Stimulated activated CD4-positive, alpha-beta T cell treated with anti-CD3 and anti-CD28 coated beads, Interleukin-1b, Interleukin-23, amount 100 ng/mL, for 48 hours (primary cell): ENCODE measurements around the gene MMP21.

Experiments used
- DNase-seq: peaks from one replicate; pipeline ENCODE4 v3.0.0-alpha.2; 2020

The MMP21 gene

DNA sequence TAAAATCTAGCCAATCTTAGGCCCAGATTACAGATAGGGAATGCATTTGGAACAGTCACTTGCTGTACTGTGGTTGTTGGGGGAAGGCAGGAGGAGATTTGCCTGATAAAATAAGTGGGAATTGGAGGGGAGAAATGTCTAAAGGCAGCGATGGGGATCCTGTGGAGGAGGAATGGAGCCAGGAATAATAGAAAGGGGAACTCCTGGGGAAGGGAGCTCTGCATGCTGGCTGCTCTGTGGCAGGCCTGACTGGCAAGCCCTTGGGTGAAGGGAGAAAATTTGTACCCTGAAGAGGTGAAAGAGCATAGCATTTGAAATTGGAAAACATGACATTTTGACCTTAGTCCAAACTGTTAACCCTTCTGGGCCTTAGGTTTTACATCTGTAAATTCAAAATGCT lies 13.7 kb downstream of the MMP21 start:
- DNase-seq = no peak

DNA sequence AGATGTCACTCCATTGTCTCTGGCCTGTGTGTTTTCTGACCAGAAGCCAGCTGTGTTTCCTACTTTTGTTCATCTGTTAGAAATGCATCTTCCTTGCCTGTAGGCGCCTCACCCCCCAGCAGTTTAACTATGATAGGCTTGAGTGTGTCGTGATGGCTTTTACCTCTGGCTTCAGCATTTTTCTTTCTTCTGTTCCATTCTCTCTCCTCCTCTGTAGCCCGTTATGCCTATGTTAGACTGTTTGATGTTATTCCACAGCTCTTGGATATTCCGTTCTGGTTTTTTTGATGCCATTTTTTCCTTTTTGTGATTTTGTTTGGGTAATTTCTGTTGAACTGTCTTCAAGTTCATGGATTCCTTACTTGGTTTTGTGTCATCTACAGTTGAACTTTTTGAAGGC lies 17.9 kb downstream of the MMP21 start:
- DNase-seq = no peak

DNA sequence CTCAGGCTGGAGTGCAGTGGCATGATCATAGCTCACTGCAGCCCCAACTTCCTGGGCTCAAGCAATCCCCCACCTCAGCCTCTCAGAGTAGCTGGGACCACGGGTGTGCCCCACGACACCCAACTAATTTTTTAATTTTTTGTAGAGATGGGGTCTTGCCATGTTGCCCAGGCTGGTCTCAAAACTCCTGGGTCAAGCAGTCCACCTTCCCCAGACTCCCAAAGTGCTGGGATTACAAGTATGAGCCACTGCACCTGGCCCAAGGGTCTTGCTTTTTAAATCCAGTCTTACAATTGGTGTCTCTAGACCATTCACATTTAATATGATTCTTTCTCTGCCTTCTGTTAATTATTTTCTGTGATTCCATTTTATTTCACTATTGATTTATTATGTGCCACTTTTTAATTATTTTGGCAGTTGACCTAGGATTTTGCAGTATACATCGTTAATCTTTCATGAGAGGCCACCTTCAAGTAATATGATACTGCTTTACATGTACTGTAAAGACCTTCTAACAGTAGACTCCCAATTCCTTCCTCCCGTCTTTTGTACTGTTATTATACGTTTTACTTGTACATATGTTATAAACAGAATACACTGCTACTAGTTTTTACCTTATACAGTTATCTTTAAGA lies 18.7 kb downstream of the MMP21 start:
- no peak for DNase-seq

DNA sequence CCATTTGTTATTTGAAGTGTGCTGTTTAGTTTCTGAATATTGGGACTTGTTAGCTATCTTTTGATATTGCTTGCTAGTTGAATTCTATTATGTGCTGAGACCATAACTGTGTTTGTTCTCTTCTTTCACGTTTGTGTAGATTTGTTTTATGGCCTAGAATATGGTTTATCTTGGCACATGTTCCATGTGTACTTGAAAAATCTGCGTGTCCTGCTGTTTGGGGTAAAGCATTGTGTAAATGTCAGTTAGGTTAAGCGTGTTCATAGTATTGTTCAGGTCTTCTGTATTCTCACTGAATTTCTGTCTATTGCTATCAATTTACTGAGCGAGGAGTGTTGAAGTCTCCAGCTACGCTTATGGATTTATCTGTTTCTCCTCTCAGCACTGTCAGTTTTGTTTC lies 19.4 kb downstream of the MMP21 start:
- DNase-seq = no peak

DNA sequence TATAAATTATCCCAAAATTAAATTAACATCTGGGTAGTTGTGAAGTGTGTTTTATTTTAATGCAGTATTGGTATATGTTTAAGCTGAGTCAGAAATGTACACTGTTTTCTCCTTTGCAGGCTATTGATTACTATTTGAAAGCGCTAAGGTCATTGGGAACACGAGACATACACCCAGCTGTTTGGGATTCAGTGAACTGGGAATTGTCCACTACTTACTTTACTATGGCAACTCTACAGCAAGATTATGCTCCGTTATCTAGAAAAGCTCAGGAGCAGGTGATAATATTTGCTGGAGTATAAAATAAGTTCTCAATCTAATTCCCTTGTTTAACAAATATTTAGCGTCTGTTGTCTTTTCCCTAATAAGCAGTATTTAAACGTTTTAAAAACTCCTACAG lies 28.2 kb downstream of the MMP21 start:
- DNase-seq = no peak

DNA sequence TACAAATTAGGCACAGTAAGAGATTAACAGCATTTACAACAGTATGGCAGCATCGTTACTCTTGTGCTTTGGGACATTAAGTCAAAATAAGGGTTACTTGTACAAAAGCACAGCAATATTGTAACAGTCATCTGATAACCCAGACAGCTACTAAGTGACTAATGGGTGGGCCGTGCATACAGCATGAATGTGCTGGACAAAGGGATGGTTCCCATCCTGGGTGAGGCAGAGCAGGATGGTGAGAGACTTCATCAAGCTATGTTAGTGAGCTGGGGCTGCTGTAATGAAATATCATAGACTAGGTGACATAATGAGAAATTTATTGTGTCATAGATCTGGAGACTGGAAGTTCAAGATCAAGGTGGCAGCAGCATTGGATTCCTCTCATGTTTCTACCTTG lies 30.7 kb downstream of the MMP21 start:
- no peak for DNase-seq

DNA sequence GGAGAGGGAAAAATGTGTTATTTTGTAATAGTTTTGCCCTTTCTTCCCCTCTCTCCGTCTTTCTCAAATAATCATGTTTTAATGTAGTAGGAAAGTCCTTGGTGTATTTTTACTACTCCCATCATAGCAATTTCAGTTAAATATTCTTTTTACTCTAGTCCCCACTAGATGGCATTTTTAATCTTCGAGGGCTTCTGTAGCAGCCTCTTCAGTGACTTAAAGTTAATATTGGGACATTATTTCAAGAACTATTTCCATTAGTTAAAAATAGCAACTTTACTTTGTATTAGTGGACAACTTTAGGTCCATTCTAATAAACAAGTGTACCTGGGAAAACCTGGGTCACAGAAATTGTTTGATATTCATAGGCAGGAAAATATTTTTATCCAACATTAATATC lies 33.2 kb downstream of the MMP21 start:
- no peak for DNase-seq

DNA sequence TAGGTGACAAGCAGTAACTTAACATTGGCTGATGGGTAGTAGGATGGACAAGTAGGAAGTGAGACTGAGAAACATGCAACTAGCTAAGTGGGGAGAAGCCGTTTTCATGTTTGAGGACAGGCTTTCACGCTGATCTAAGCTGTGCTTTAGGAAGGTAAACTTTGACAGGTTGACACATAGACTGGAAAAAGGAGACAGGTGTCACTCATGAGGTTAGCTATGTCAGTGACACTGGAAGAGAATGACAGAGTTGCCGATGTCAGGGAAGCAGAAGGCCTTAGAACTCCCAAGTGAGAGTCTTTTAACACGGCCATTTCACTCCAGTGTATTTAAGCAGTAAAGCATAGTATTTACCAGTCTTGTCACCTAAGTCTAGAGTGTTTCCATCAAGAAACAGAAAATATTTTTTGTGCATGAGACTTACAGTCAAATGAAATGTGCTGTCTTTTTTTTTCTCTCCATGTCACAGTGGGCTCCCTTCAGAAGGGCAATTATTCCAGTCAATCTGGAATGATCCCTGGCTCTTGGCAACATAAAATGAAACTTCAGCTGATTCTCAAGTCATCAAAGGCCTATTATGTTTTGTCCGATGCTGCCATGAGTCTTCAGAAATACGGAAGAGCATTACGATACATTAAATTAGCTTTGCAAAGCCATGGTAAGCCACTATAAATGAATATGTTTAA lies 35.5 kb downstream of the MMP21 start:
- no peak for DNase-seq

DNA sequence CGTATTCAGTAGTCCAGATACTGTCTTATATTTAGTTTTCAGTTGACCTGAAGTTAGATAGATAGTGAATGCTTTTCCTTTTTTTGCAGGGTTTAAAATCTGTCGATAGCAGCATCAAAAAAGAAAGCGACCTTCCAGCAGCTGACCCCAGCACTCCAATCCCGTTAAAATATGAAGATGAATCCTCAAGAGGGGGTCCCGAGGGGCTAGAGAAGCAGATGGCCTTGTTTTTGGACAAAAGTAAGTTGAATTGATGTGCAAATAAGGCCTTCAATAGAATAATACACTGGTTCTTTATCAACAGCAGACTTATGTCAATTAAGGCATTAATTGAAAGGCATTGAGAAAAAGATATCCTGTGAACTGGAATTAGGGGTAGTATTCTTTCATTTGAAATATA lies 37.4 kb downstream of the MMP21 start:
- DNase-seq = no peak

DNA sequence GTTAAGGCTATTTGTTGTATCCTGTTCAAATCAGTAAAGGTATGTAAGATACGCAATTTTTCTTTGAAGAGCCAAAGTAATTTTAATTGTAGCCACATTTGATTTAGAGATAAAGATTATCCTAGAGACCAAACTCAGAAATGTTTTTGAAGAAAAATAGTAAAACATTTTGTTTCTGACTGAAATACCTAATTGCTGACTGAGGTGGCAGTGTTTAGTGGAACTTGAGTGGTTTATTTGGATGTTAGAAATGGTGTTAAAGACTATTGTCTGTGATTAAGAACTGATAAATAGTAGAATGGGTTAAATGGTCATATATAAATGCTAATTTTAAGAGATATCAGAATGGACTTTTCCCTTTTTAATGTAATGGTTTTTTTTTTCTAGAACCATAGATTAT lies 40.8 kb downstream of the MMP21 start:
- DNase-seq = no peak

DNA sequence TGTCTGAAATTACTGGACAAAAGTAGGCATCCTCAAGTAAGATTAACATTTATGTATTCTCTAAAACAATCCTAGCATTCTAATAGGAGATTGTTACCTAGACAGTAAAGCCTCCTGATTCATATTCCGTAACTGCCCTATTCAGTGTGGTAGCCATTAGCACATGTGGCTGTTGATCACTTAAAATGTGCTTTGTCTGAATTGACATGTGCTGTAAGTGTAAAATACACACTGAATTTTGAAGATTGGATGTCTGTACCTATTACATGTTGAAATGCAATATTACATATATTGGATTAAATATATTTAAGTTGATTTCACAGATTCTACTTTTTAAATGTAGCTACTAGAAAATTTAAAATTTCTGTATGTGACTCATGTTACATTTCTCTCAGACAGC lies 41.5 kb downstream of the MMP21 start:
- DNase-seq = no peak

DNA sequence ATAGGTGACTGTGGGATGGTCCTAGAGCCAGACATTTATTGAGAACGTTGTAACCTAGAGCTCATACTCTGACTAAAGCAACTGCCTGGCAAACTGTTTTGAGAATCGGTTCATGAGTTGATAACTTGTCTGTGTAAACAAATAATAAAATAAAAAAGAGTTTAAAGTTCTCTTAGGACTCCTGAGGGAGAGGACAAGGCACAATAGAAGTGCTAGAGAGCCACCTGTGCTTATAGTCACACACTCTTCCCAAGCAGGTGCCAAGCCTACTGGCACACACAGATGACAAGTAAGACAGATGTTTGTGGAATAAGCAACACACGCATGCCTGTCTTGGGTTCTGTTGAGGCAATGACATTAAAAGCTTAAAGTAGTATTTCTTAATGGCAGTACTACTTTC lies 48.2 kb downstream of the MMP21 start:
- no peak for DNase-seq

DNA sequence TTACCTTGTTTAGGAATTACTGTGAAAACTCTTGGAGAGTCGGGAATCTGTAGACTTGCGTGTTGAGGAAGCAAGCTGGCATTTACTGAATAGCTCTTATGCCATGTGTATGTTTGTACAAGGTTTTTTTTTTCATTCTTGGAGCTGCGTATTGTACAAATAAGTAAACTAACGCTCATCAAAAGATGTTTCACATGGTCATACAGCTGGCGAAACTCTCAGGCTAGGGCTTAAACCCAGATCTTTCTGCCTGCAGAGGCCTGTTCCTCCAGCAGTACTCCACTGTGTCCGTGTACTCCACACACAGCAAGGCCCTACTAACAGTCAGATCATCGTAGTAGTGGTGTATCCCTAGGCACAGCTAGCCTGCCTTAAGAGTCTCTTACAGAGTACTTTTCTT lies 48.7 kb downstream of the MMP21 start:
- no peak for DNase-seq

DNA sequence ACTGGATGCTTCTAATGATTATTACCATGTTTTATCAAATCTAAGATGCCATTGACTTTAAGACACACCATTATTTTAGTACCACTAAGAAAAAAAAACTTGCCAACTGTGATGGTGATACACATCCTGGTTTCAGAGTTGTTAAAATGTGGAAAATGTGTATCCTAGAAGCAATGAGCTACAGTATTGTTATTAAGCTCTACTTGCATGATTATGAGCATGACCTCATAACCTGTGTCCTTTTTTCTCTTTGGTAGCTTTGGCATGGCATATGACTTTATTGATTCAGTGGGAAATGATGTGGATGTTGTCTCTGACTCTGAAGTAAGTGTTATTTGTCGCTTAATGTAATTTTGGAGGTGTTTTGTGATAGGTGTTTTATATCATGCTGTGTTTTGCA lies 52.8 kb downstream of the MMP21 start:
- no peak for DNase-seq

DNA sequence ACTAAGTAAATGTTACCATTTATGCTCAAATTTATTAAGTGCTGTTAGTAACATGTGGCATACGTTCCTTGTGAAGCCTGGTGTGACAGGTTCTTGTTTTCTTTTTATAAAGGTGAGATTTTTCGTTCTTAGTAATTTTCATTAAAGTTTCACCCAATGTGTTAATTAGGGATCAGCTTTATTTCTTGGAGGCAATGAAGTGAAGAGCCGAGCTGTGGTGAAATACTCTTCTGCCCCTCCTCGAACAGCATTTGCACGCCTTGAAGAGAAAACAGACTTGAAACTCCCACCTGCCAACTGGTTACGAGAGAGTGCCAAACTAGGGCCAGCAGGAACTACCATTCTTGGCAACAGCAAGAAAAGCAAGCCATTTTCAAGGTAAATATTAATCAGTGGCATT lies 54.6 kb downstream of the MMP21 start:
- DNase-seq = no peak

DNA sequence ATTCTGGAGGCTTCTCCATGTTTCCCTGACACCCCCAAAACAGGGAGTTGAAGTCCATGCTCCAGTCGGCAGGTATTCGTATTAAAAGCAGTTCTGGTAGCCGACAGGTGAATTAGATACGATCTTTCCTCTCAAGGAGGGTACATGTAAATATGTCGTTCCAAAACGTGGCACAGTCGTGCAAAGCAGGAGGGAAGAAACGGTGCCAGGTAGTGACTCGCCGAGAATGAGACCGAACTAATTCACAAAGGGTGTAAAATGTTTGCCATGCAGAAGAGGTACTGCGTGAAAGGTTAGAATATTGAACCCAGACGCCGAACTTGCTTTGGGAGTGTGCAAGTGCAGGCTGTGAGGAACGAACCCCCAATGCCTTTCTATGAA lies 55.6 kb downstream of the MMP21 start:
- DNase-seq = no peak

DNA sequence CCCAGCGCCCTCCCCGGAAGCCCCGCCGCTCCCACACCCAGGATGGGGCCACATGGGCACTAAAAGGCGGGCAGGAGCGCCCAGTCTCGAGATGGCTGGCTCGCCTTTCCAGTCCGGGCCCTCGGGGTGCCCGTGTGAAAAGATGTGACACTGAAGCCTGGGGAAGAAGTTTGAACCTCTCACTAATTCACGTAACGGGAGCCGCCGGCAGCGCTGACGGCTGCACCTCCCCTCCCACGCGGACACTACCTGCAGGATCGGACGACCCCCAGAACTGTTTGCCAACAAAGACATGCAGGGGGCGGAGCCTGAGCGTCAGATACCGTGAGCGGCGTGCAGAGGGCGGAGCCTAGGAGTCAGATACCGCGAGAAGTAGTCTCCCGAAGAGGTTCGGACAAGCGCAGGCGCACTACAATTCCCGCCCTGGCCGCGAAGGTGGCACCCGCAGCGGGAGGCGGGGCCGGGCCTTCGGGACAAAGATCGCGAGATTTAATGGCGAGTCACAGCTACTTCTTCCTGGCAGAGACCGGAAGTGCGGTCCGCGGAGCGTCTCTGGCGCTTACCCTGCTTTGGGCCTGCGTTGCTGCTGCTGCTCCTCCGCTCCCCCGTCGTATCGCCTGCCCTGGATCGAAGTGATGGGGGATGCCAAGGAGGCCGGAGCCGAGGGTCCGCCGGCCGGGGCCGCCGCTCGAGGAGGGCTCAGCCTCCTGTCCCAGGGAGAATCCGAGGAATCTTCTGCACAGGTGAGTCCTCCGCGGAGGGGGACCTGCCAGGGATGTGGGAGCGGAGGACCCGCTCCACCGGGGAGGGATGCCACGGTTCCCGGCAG lies 56.2 kb downstream of the MMP21 start, which contains the start of gene EDRF1:
EDRF1 (plus strand) TSS at position 537 of the 829 bp plus-strand sequence; CDS start at position 636, 99 bp downstream.
- DNase-seq = peak; percentile 99
